OCI-LY7 (cell line): ENCODE results near the gene FAM174A.

Source experiments
- EZH2phosphoT487 ChIP-seq: fragments of 200-600 bp; sonication (generic); IDR thresholded peaks from 2 replicates; pipeline ENCODE4 v1.6.1; 2018; ENCODE audit warnings: low read depth, borderline replicate concordance, mild to moderate bottlenecking, mixed run types, antibody characterized with exemption, low read length, moderate library complexity, mixed read lengths
- TF ChIP-seq, protein P1 (sequence below): fragments of 200-600 bp; sonication (generic); conservative IDR thresholded peaks from 2 replicates; pipeline ENCODE4 v1.5.1; 2014; ENCODE audit warnings: mild to moderate bottlenecking, antibody characterized with exemption, low read length, moderate library complexity, mixed read lengths

DNA sequence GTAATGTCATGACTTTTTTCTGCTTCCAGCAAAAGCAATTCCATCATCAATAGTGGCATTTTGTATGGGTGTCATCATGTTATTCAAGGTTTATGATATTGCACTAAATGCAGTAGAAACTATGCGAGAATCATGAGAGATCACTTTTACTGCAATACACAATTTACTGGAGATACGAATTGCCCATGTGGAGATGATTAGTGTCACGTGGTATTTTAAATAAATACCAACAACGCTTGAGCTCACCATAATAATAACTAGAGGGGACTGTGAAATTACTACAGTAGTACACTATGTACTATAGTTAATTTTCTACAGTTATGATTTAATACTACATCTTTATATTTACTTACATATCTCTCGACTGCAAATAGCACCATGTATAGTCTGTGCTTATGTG lies 49.7 kb downstream of the FAM174A start:
- TF ChIP-seq, protein P1, sequence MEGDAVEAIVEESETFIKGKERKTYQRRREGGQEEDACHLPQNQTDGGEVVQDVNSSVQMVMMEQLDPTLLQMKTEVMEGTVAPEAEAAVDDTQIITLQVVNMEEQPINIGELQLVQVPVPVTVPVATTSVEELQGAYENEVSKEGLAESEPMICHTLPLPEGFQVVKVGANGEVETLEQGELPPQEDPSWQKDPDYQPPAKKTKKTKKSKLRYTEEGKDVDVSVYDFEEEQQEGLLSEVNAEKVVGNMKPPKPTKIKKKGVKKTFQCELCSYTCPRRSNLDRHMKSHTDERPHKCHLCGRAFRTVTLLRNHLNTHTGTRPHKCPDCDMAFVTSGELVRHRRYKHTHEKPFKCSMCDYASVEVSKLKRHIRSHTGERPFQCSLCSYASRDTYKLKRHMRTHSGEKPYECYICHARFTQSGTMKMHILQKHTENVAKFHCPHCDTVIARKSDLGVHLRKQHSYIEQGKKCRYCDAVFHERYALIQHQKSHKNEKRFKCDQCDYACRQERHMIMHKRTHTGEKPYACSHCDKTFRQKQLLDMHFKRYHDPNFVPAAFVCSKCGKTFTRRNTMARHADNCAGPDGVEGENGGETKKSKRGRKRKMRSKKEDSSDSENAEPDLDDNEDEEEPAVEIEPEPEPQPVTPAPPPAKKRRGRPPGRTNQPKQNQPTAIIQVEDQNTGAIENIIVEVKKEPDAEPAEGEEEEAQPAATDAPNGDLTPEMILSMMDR = no peak
- no peak for TF ChIP-seq EZH2phosphoT487
